ENCODE measurements around the gene GATA3. TPM values are rescaled to one million over a fixed set of nuclear protein-coding genes. Genes with fewer than 3 reads are reported as not detected.
A peak's percentile ranks its signal among the peaks of the same experiment; 100 is the strongest.

Gene GATA3
- total RNA-seq, 1 experiment from 2014 or later = 3.1 TPM

GRCh38 chr10:8055420-8056349 is 1.2 kb downstream of the GATA3 start:
- H3K27me3 ChIP-seq (replicated peaks; ENCODE audit: insufficient read depth, low read depth, low read length, poor library complexity) = peaks cover 27% of the 10 kb centered on the region
- no peak overlapping the region for H3K27ac ChIP-seq (ENCODE audit: low read depth, low read length, poor library complexity, severe bottlenecking)
- BruUV-seq (replicated peaks) = no TSS peak
- no peaks in the 10 kb centered on the region for H3K36me3 ChIP-seq (ENCODE audit: insufficient read depth, low read length, poor library complexity, severe bottlenecking)
- intact Hi-C loops (cut with micrococcal nuclease; ENCODE audit: unreplicated experiment) = loop anchor here (10.0 kb wide), 1 partner anchor 1149 kb away; no protein-coding TSS in a partner anchor
- no peak for DNase-seq (ENCODE audit: low spot score)
- peak overlapping the region; percentile 55 for H3K4me3 ChIP-seq (ENCODE audit: low read depth, low read length, poor library complexity, severe bottlenecking)
- no peaks in the 10 kb centered on the region for H3K9me3 ChIP-seq (ENCODE audit: low read depth, low read length, poor library complexity, severe bottlenecking)
- ChIA-PET CTCF (no interaction called here), POLR2A (ENCODE audit: low non-redundant PET) (no interaction called here)
- TF ChIP-seq EZH2 (IDR thresholded peaks at IDR 0.05; ENCODE audit: borderline replicate concordance, low read depth, low read length, poor library complexity, severe bottlenecking) = no peak
- TF ChIP-seq CTCF (conservative IDR thresholded peaks at IDR 0.05; ENCODE audit: low read depth, low read length) = no peak
- H3K4me1 ChIP-seq (ENCODE audit: insufficient read depth, low read length, poor library complexity, severe bottlenecking) = peaks cover 20% of the 10 kb centered on the region

- Histone ChIP-seq H3K9me3 (ENCODE audit: low read depth, low read length, poor library complexity, severe bottlenecking) (no peaks in the 10 kb centered on the region), H3K27ac (ENCODE audit: low read depth, low read length, poor library complexity, severe bottlenecking) (no peak overlapping the region), H3K36me3 (ENCODE audit: insufficient read depth, low read length, poor library complexity, severe bottlenecking) (no peaks in the 10 kb centered on the region), H3K4me3 (ENCODE audit: low read depth, low read length, poor library complexity, severe bottlenecking) (no peak overlapping the region), H3K27me3 (replicated peaks; ENCODE audit: insufficient read depth, low read depth, low read length, poor library complexity) (peaks cover 21% of the 10 kb centered on the region), H3K4me1 (ENCODE audit: insufficient read depth, low read length, poor library complexity, severe bottlenecking) (peaks cover 23% of the 10 kb centered on the region)
- CTCF ChIA-PET = no interaction called here
- no peak for DNase-seq (ENCODE audit: low spot score)
- intact Hi-C loops (cut with micrococcal nuclease; ENCODE audit: unreplicated experiment) = loop anchor here (10.0 kb wide), 1 partner anchor 1148 kb away; no protein-coding TSS in a partner anchor
- TF ChIP-seq CTCF (conservative IDR thresholded peaks at IDR 0.05; ENCODE audit: low read depth, low read length) (no peak), EZH2 (IDR thresholded peaks at IDR 0.05; ENCODE audit: borderline replicate concordance, low read depth, low read length, poor library complexity, severe bottlenecking) (no peak)
- POLR2A ChIA-PET (ENCODE audit: low non-redundant PET) = no interaction called here
- BruUV-seq (replicated peaks) = no TSS peak
These were observed 1.9 kb downstream of the GATA3 start for GRCh38 chr10:8056378-8056777.

- H3K4me1 ChIP-seq (ENCODE audit: insufficient read depth, low read length, poor library complexity, severe bottlenecking) = peaks cover 23% of the 10 kb centered on the region
- POLR2A ChIA-PET (ENCODE audit: low non-redundant PET) = no interaction called here
These were observed 2.4 kb downstream of the GATA3 start for GRCh38 chr10:8056871-8057331.

More at GRCh38 chr10:8056871-8057331, 2.4 kb downstream of the GATA3 start:
- no peak for DNase-seq (ENCODE audit: low spot score)
- peaks cover 16% of the 10 kb centered on the region for H3K27me3 ChIP-seq (replicated peaks; ENCODE audit: insufficient read depth, low read depth, low read length, poor library complexity)
- H3K4me3 ChIP-seq (ENCODE audit: low read depth, low read length, poor library complexity, severe bottlenecking) = no peak overlapping the region
- intact Hi-C loops (cut with micrococcal nuclease; ENCODE audit: unreplicated experiment) = loop anchor here (10.0 kb wide), 1 partner anchor 1148 kb away; no protein-coding TSS in a partner anchor
- CTCF ChIA-PET = no interaction called here
- no peak overlapping the region for H3K27ac ChIP-seq (ENCODE audit: low read depth, low read length, poor library complexity, severe bottlenecking)
- peaks cover 3% of the 10 kb centered on the region for H3K36me3 ChIP-seq (ENCODE audit: insufficient read depth, low read length, poor library complexity, severe bottlenecking)
- BruUV-seq (replicated peaks) = TSS peak; percentile 14
- no peak for TF ChIP-seq EZH2 (IDR thresholded peaks at IDR 0.05; ENCODE audit: borderline replicate concordance, low read depth, low read length, poor library complexity, severe bottlenecking)
- no peak for TF ChIP-seq CTCF (conservative IDR thresholded peaks at IDR 0.05; ENCODE audit: low read depth, low read length)
- no peaks in the 10 kb centered on the region for H3K9me3 ChIP-seq (ENCODE audit: low read depth, low read length, poor library complexity, severe bottlenecking)
